HCT116 (cell line): Measurements from ENCODE around the gene NLRP6.
"Not testable (repeated sequence)": the region's sequence is repeated elsewhere in the genome, so short reads cannot be mapped to it uniquely, and the experiment has no call there.

Experiments used
- CEBPB ChIP-seq: IDR thresholded peaks from 2 replicates; pipeline ENCODE4 v1.6.1; 2012; ENCODE audit warnings: low read depth
- EZH2 ChIP-seq: fragments of 200-600 bp; sonication (generic); IDR thresholded peaks from 2 replicates; pipeline ENCODE4 v1.6.1; 2017; ENCODE audit warnings: antibody characterized with exemption, mixed run types
- JUND ChIP-seq: IDR thresholded peaks from 2 replicates; pipeline ENCODE4 v1.6.1; 2012
- POLR2A ChIP-seq: IDR thresholded peaks from 2 replicates; pipeline ENCODE4 v1.7.0; 2011; ENCODE audit warnings: borderline replicate concordance; ENCODE audit not compliant: insufficient read depth, insufficient read length; ENCODE audit errors: extremely low read depth
- POLR2AphosphoS5 ChIP-seq: IDR thresholded peaks from 2 replicates; pipeline ENCODE4 v1.6.1; 2011; ENCODE audit warnings: mild to moderate bottlenecking, low read depth, low read length, moderate library complexity
- TF ChIP-seq, protein P1 (sequence below), 3 experiments: fragments of 200-600 bp in 1 of 3; sonication (generic) in 1 of 3; IDR thresholded peaks in 2 of 3; conservative IDR thresholded peaks in 1 of 3; 2 replicates each; pipeline ENCODE4 v1.5.1; 2012 to 2017; ENCODE audit warnings: low read depth in 2 of 3, low read length in 2 of 3, antibody characterized with exemption in 1 of 3, borderline replicate concordance in 1 of 3, control low read depth in 1 of 3, mild to moderate bottlenecking in 1 of 3, mixed read lengths in 1 of 3, mixed run types in 1 of 3, moderate library complexity in 1 of 3; ENCODE audit not compliant: insufficient read depth in 1 of 3
- TF ChIP-seq, protein P2 (sequence below): IDR thresholded peaks from 2 replicates; pipeline ENCODE4 v1.6.1; 2012; ENCODE audit warnings: low read depth
- TF ChIP-seq, protein P3 (sequence below): IDR thresholded peaks from 2 replicates; pipeline ENCODE4 v1.6.1; 2012
- TF ChIP-seq, protein P4 (sequence below): IDR thresholded peaks from 2 replicates; pipeline ENCODE4 v1.6.1; 2011; ENCODE audit warnings: mild to moderate bottlenecking, low read length, moderate library complexity; ENCODE audit not compliant: insufficient replicate concordance; ENCODE audit errors: extremely low read depth

DNA sequence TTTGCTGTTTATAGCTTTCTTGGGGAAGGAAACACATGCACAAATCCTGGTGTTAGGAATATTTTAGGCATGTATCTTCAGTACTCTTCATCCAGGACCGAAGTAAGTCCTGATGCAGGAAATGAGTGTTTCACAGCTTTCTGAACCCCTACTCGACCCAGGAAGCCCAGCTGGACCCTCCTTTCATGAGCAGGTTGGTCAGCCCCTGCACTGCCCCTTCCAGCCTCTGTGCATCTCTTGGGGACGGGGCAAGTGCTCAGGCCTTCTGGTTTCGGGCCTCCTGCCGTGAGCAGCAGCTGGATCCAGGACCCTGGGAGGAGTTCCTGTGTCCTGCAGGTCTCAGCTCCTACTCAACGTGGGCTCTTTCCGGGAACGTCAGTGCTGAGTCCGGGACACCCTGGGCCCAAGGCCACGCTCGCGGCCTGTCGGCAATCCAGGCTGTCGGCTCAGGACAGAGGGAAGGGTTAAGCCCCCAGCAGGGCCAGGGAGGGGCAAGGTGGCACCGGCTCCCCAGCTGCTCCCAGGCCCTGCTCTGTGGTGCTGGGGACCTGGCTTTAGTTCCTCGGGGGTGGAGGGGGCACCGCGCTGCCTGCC lies 31.9 kb downstream of the NLRP6 start:
- TF ChIP-seq, protein P1, sequence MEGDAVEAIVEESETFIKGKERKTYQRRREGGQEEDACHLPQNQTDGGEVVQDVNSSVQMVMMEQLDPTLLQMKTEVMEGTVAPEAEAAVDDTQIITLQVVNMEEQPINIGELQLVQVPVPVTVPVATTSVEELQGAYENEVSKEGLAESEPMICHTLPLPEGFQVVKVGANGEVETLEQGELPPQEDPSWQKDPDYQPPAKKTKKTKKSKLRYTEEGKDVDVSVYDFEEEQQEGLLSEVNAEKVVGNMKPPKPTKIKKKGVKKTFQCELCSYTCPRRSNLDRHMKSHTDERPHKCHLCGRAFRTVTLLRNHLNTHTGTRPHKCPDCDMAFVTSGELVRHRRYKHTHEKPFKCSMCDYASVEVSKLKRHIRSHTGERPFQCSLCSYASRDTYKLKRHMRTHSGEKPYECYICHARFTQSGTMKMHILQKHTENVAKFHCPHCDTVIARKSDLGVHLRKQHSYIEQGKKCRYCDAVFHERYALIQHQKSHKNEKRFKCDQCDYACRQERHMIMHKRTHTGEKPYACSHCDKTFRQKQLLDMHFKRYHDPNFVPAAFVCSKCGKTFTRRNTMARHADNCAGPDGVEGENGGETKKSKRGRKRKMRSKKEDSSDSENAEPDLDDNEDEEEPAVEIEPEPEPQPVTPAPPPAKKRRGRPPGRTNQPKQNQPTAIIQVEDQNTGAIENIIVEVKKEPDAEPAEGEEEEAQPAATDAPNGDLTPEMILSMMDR (IDR thresholded peaks at IDR 0.05 in 2 of 3, conservative IDR thresholded peaks at IDR 0.05 in 1 of 3; ENCODE audit: borderline replicate concordance in 1 of 3, insufficient read depth in 1 of 3, low read depth in 2 of 3, low read length in 2 of 3) = not testable (repeated sequence)
- not testable (repeated sequence) for TF ChIP-seq CEBPB, POLR2AphosphoS5, EZH2, POLR2A, JUND
- TF ChIP-seq, protein P2, sequence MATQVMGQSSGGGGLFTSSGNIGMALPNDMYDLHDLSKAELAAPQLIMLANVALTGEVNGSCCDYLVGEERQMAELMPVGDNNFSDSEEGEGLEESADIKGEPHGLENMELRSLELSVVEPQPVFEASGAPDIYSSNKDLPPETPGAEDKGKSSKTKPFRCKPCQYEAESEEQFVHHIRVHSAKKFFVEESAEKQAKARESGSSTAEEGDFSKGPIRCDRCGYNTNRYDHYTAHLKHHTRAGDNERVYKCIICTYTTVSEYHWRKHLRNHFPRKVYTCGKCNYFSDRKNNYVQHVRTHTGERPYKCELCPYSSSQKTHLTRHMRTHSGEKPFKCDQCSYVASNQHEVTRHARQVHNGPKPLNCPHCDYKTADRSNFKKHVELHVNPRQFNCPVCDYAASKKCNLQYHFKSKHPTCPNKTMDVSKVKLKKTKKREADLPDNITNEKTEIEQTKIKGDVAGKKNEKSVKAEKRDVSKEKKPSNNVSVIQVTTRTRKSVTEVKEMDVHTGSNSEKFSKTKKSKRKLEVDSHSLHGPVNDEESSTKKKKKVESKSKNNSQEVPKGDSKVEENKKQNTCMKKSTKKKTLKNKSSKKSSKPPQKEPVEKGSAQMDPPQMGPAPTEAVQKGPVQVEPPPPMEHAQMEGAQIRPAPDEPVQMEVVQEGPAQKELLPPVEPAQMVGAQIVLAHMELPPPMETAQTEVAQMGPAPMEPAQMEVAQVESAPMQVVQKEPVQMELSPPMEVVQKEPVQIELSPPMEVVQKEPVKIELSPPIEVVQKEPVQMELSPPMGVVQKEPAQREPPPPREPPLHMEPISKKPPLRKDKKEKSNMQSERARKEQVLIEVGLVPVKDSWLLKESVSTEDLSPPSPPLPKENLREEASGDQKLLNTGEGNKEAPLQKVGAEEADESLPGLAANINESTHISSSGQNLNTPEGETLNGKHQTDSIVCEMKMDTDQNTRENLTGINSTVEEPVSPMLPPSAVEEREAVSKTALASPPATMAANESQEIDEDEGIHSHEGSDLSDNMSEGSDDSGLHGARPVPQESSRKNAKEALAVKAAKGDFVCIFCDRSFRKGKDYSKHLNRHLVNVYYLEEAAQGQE = not testable (repeated sequence)
- TF ChIP-seq, protein P3, sequence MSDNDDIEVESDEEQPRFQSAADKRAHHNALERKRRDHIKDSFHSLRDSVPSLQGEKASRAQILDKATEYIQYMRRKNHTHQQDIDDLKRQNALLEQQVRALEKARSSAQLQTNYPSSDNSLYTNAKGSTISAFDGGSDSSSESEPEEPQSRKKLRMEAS = not testable (repeated sequence)
- TF ChIP-seq, protein P4, sequence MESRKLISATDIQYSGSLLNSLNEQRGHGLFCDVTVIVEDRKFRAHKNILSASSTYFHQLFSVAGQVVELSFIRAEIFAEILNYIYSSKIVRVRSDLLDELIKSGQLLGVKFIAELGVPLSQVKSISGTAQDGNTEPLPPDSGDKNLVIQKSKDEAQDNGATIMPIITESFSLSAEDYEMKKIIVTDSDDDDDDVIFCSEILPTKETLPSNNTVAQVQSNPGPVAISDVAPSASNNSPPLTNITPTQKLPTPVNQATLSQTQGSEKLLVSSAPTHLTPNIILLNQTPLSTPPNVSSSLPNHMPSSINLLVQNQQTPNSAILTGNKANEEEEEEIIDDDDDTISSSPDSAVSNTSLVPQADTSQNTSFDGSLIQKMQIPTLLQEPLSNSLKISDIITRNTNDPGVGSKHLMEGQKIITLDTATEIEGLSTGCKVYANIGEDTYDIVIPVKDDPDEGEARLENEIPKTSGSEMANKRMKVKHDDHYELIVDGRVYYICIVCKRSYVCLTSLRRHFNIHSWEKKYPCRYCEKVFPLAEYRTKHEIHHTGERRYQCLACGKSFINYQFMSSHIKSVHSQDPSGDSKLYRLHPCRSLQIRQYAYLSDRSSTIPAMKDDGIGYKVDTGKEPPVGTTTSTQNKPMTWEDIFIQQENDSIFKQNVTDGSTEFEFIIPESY = not testable (repeated sequence)
